ENCODE data around the gene FOXE3.

FOXE3 gene

DNA sequence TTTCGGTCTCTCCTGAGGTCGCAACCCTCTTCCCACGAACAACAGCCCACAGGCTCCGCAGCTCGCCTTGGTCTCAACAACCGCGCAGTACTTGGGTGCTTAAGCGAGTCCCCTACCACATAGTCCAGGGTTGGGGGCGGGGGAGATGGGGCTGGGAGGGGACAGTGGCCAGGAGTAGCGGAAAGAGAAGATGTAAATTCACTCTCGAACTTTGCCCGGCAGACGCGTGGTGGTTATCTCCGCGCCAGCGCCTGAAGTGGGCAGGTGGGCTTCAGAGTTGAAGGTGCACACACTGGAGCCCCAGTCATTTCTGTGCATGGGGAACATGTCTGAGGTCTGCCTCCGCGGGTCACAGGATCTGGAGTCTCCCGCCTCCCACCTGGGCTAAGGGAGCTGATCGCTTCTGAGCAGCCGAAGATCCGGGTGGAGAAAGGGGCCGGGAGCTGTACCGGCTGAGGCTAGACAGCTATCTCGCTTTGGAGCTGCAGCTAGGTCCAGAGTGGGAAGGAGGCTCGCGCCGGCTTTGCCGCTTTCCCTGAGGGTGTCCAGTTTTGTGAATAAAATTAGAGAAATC, 17.5 kb downstream of the FOXE3 start:
- no peaks in the 10 kb centered on the region for H3K9me3 ChIP-seq (ENCODE audit: control insufficient read depth in 2 of 2, low read length in 2 of 2)
- H3K27me3 ChIP-seq (ENCODE audit: control insufficient read depth in 2 of 2, insufficient read depth in 2 of 2, low read length in 2 of 2), result peaks cover 0 to 10% of the 10 kb centered on the region in 2 donors
- H3K4me1 ChIP-seq (ENCODE audit: control insufficient read depth in 2 of 2, insufficient read depth in 2 of 2, low read length in 2 of 2), result peaks cover 33 to 38% of the 10 kb centered on the region in 2 donors
- peak overlapping the region; percentile 52 to 94 for H3K9ac ChIP-seq (ENCODE audit: low read depth in 1 of 2, low read length in 2 of 2)
- peak overlapping the region; percentile 86 to 87 for H3K4me3 ChIP-seq (ENCODE audit: low read length in 2 of 2)
- H3K27ac ChIP-seq (ENCODE audit: low read depth in 2 of 2, low read length in 2 of 2), result peak overlapping the region; percentile 78
- peaks cover 0 to 6% of the 10 kb centered on the region in 2 donors for H3K36me3 ChIP-seq (ENCODE audit: control insufficient read depth in 2 of 2, insufficient read depth in 2 of 2, low read length in 2 of 2)

DNA sequence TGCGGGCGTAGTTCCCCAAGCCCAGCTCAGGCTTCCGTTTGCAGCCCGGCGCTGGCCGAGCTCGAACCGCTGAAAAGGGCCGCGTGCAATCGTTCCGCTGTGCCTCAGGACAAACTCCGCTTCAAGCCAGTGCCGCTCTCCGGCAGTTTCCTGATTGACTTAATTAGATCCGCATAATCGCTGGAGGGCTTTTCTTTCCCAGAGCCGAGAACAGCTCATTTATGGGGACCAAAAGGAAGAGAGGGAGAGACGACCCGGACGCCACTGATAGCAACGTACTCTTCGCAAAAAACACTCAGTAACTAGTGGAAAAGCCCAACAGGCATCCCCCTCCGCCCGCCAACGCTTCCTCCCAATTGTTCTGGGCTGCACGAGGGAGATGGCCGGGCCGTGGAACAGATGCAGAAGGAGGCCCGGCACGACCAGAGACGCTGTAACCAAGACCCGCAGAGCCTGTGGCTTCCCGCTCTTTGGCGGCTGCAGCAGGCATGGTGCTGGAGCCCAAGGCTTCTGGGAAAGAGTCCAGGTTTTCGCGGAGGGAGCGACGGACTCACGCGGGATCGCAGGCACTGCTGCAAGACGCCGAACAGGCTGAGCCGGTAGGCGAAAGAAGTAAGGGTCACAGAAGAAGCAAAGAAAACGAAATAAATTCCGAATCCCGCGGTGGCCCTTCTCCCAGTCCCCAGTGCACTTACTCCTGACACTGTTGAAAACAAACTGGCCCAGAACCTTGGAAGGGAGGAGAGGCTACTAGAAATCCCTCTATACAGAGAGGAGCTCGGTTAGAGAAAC, 18.2 kb downstream of the FOXE3 start:
- H3K4me3 ChIP-seq (ENCODE audit: low read length in 2 of 2), result peak overlapping the region; percentile 86 to 87
- H3K9me3 ChIP-seq (ENCODE audit: control insufficient read depth in 2 of 2, low read length in 2 of 2), result no peaks in the 10 kb centered on the region
- H3K9ac ChIP-seq (ENCODE audit: low read depth in 1 of 2, low read length in 2 of 2), result peak overlapping the region; percentile 75 to 94
- peaks cover 0 to 10% of the 10 kb centered on the region in 2 donors for H3K27me3 ChIP-seq (ENCODE audit: control insufficient read depth in 2 of 2, insufficient read depth in 2 of 2, low read length in 2 of 2)
- H3K4me1 ChIP-seq (ENCODE audit: control insufficient read depth in 2 of 2, insufficient read depth in 2 of 2, low read length in 2 of 2), result peaks cover 33 to 38% of the 10 kb centered on the region in 2 donors
- peaks cover 0 to 6% of the 10 kb centered on the region in 2 donors for H3K36me3 ChIP-seq (ENCODE audit: control insufficient read depth in 2 of 2, insufficient read depth in 2 of 2, low read length in 2 of 2)
- peak overlapping the region; percentile 48 to 78 for H3K27ac ChIP-seq (ENCODE audit: low read depth in 2 of 2, low read length in 2 of 2)

DNA sequence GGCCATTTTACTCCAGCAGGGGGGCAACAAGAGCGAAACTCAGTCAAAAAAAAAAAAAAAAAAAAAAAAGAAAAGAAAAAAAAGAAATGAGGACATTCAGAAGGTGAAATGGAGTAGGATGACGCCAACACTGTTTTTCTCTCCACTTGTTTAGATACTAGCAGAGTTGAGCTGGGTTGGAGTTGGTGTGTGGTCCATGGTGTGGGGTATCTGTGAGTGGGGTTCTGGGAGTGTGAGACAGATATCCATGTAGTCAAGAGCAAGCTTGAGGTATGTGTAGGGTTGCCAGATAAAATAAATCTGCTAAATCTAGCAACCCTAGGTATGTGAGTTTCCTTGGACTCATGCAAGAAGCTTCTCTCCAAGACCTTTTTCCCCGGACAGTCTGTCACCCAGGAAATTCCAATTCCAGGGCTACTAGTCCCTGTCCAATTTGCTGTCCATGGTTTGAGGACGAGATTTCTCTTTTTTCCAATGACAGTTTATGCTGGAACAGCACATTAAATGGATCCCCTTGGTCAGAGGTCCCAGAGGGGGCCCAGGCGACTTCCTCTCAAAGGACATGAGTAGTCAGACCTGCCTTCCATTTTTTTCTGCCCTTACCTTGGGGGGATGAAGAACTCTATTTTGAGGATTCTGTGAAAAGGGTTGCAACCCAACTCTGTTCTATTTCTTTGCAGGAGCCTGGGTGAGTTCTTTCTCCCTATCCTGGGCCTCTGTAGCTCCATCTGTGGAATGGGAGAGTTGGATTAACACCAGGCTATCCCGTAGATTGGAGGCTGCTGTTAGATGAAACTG, 19.6 kb downstream of the FOXE3 start:
- peak overlapping the region; percentile 86 to 87 for H3K4me3 ChIP-seq (ENCODE audit: low read length in 2 of 2)
- H3K27me3 ChIP-seq (ENCODE audit: control insufficient read depth in 2 of 2, insufficient read depth in 2 of 2, low read length in 2 of 2), result peaks cover 0 to 13% of the 10 kb centered on the region in 2 donors
- H3K9me3 ChIP-seq (ENCODE audit: control insufficient read depth in 2 of 2, low read length in 2 of 2), result no peaks in the 10 kb centered on the region
- peak overlapping the region; percentile 91 to 96 for H3K27ac ChIP-seq (ENCODE audit: low read depth in 2 of 2, low read length in 2 of 2)
- peaks cover 0 to 6% of the 10 kb centered on the region in 2 donors for H3K36me3 ChIP-seq (ENCODE audit: control insufficient read depth in 2 of 2, insufficient read depth in 2 of 2, low read length in 2 of 2)
- H3K9ac ChIP-seq (ENCODE audit: low read depth in 1 of 2, low read length in 2 of 2), result peak overlapping the region; percentile 76 to 94
- H3K4me1 ChIP-seq (ENCODE audit: control insufficient read depth in 2 of 2, insufficient read depth in 2 of 2, low read length in 2 of 2), result peaks cover 33 to 38% of the 10 kb centered on the region in 2 donors

DNA sequence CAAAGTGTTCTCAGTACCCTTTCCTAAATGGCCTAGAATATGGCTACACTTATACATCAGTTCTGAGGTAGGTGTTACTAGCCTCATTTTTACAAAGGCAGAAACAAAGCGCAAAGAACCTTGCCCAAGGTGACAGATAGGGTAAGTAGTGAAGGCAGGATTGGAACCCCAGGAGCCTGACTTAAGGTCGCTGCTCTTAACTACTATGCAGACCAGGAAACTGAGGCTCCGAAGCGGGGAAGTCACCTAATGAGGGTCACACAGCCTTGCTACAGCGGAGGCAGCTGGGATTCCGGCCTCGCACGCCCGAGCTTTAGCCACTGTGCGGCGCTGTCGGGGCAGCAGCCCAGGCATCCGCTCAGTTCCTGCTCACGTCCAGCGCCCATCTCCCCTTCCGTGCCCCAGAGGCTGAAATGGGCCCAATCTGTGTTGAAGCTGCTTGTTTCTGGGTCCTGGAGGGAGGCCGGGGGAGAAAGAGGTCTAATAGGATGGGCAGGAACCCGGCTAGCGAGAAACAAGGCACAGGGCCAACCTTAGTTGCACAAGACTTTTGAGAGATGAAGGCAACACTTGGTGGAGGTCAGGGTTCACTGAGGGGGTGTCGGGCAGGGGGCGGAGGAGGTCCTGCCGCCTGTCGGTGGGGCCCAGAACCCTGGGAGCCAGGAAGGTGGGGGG, 20.4 kb downstream of the FOXE3 start:
- Histone ChIP-seq H3K27me3 (ENCODE audit: control insufficient read depth in 2 of 2, insufficient read depth in 2 of 2, low read length in 2 of 2) (peaks cover 0 to 13% of the 10 kb centered on the region in 2 donors), H3K9me3 (ENCODE audit: control insufficient read depth in 2 of 2, low read length in 2 of 2) (no peaks in the 10 kb centered on the region), H3K4me1 (ENCODE audit: control insufficient read depth in 2 of 2, insufficient read depth in 2 of 2, low read length in 2 of 2) (peaks cover 29 to 35% of the 10 kb centered on the region in 2 donors), H3K27ac (ENCODE audit: low read depth in 2 of 2, low read length in 2 of 2) (peak overlapping the region; percentile 91 to 96), H3K36me3 (ENCODE audit: control insufficient read depth in 2 of 2, insufficient read depth in 2 of 2, low read length in 2 of 2) (peaks cover 0 to 2% of the 10 kb centered on the region in 2 donors), H3K9ac (ENCODE audit: low read depth in 1 of 2, low read length in 2 of 2) (peak overlapping the region; percentile 76 to 94), H3K4me3 (ENCODE audit: low read length in 2 of 2) (peak overlapping the region; percentile 86 to 87)

DNA sequence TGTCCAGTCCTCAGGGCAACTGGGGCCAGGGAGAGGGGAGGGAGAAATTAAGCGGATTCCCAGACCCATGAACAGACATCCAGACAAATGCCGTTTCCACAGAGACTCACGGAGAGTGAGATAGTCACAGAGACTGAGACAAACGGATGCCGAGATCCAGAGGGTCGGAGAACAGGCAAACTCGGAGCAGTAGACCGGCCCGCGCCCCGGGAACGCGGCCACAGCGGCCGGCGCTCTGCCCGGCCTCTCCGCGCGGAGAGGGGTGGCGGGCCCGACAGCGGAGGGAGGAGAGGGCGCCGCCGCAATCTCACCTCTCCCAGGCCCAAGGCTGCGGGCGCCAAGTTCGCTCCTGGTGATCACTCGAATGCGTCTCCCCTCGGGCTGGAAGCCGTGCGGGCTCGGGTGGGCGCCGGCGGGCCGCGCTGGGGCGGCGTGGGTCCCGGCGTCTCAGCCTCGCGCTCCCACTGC, 20.9 kb downstream of the FOXE3 start:
- peaks cover 0 to 18% of the 10 kb centered on the region in 2 donors for H3K27me3 ChIP-seq (ENCODE audit: control insufficient read depth in 2 of 2, insufficient read depth in 2 of 2, low read length in 2 of 2)
- H3K27ac ChIP-seq (ENCODE audit: low read depth in 2 of 2, low read length in 2 of 2), result peak overlapping the region; percentile 91 to 96
- H3K36me3 ChIP-seq (ENCODE audit: control insufficient read depth in 2 of 2, insufficient read depth in 2 of 2, low read length in 2 of 2), result no peaks in the 10 kb centered on the region
- no peaks in the 10 kb centered on the region for H3K9me3 ChIP-seq (ENCODE audit: control insufficient read depth in 2 of 2, low read length in 2 of 2)
- peaks cover 24 to 29% of the 10 kb centered on the region in 2 donors for H3K4me1 ChIP-seq (ENCODE audit: control insufficient read depth in 2 of 2, insufficient read depth in 2 of 2, low read length in 2 of 2)
- peak overlapping the region; percentile 76 to 94 for H3K9ac ChIP-seq (ENCODE audit: low read depth in 1 of 2, low read length in 2 of 2)
- peak overlapping the region; percentile 86 to 87 for H3K4me3 ChIP-seq (ENCODE audit: low read length in 2 of 2)

DNA sequence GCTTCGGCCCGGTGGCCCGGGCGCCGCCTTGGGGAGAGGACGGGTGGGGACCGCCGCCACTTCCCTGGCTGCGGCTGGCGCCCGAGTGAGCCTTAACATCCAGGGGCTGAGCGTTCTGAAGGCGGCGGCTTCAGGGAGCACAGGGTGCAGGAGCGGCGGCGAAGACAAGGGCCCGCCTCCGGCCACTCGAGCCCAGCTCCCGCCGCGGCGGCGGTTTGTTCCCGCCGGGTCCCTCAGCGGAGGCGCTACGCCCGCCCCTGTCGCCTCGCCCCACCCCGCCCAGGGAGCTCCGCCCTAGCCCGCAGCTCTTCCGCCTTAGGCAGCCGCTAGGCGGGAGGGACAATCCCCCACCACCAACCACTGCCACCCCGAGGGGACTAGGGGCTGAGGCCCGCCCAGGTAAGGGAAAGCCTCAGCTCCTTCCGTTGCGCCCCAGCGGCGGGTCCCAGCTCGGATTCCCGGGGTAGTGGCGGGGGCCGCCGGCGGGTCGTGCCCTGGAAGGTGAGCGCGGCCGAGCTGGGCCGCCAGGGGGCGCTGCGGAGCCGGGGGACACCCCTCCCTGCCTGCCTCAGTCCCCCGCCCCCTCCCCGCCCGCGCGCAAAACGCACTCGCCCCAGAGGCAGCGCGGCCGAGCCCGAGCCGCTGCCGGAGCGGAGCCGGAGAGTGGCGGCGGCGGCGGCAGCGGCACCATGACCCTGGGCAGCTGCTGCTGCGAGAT, 21.5 kb downstream of the FOXE3 start, which contains the start of gene FOXD2:
Gene FOXD2 (plus strand): TSS at position 598 of the 718 bp plus-strand sequence. CDS start 92 bp downstream, at position 690.
- Histone ChIP-seq H3K36me3 (ENCODE audit: control insufficient read depth in 2 of 2, insufficient read depth in 2 of 2, low read length in 2 of 2) (no peaks in the 10 kb centered on the region), H3K27ac (ENCODE audit: low read depth in 2 of 2, low read length in 2 of 2) (peak within 1 kb of the TSS; percentile 91 to 96), H3K9me3 (ENCODE audit: control insufficient read depth in 2 of 2, low read length in 2 of 2) (no peaks in the 10 kb centered on the region), H3K27me3 (ENCODE audit: control insufficient read depth in 2 of 2, insufficient read depth in 2 of 2, low read length in 2 of 2) (peaks cover 0 to 19% of the 10 kb centered on the region in 2 donors), H3K4me1 (ENCODE audit: control insufficient read depth in 2 of 2, insufficient read depth in 2 of 2, low read length in 2 of 2) (peaks cover 20 to 26% of the 10 kb centered on the region in 2 donors), H3K9ac (ENCODE audit: low read depth in 1 of 2, low read length in 2 of 2) (peak within 1 kb of the TSS; percentile 76 to 94), H3K4me3 (ENCODE audit: low read length in 2 of 2) (peak within 1 kb of the TSS; percentile 86 to 87)

DNA sequence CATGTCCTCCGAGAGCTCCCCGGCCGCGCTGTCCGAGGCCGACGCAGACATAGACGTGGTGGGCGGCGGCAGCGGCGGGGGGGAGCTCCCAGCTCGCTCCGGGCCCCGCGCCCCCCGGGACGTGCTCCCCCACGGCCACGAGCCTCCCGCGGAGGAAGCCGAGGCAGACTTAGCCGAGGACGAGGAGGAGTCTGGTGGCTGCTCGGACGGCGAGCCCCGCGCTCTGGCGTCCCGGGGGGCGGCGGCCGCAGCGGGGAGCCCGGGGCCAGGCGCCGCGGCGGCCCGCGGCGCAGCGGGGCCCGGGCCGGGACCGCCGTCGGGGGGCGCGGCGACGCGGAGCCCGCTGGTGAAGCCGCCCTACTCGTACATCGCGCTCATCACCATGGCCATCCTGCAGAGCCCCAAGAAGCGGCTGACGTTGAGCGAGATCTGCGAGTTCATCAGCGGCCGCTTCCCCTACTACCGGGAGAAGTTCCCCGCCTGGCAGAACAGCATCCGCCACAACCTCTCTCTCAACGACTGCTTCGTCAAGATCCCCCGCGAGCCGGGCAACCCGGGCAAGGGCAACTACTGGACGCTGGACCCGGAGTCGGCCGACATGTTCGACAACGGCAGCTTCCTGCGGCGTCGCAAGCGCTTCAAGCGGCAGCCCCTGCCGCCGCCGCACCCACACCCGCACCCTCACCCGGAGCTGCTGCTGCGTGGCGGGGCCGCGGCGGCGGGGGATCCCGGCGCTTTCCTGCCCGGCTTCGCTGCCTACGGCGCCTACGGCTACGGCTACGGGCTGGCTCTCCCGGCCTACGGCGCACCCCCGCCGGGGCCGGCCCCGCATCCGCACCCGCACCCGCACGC, 22.3 kb downstream of the FOXE3 start:
- H3K27ac ChIP-seq (ENCODE audit: low read depth in 2 of 2, low read length in 2 of 2), result peak overlapping the region; percentile 91 to 96
- peaks cover 7 to 25% of the 10 kb centered on the region in 2 donors for H3K27me3 ChIP-seq (ENCODE audit: control insufficient read depth in 2 of 2, insufficient read depth in 2 of 2, low read length in 2 of 2)
- H3K4me3 ChIP-seq (ENCODE audit: low read length in 2 of 2), result peak overlapping the region; percentile 70 to 87
- H3K9ac ChIP-seq (ENCODE audit: low read depth in 1 of 2, low read length in 2 of 2), result peak overlapping the region; percentile 63 to 94
- H3K9me3 ChIP-seq (ENCODE audit: control insufficient read depth in 2 of 2, low read length in 2 of 2), result no peaks in the 10 kb centered on the region
- no peaks in the 10 kb centered on the region for H3K36me3 ChIP-seq (ENCODE audit: control insufficient read depth in 2 of 2, insufficient read depth in 2 of 2, low read length in 2 of 2)
- peaks cover 13 to 25% of the 10 kb centered on the region in 2 donors for H3K4me1 ChIP-seq (ENCODE audit: control insufficient read depth in 2 of 2, insufficient read depth in 2 of 2, low read length in 2 of 2)

DNA sequence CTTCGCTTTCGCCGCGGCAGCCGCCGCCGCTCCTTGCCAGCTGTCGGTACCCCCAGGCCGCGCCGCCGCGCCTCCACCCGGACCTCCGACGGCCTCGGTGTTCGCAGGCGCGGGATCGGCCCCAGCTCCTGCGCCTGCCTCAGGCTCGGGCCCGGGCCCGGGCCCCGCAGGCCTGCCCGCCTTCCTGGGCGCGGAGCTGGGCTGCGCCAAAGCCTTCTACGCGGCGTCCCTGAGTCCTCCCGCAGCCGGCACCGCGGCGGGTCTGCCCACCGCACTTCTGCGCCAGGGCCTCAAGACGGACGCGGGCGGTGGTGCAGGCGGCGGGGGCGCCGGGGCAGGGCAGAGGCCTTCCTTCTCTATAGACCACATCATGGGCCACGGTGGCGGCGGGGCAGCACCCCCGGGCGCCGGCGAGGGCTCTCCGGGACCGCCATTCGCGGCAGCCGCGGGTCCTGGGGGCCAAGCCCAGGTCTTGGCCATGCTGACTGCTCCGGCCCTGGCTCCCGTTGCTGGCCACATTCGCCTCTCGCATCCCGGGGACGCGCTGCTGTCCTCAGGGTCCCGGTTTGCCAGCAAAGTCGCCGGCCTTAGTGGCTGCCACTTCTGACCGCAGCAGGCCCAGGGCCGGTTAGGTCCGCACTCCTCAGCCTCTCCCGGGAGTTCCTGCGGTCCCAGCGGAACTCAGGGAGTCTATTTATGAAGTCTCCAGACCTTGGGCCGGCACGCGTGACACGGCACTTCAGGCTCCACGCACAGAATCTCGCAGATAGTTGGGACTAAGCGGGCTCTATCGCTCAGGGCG, 23.1 kb downstream of the FOXE3 start:
- Histone ChIP-seq H3K4me1 (ENCODE audit: control insufficient read depth in 2 of 2, insufficient read depth in 2 of 2, low read length in 2 of 2) (peaks cover 10 to 24% of the 10 kb centered on the region in 2 donors), H3K36me3 (ENCODE audit: control insufficient read depth in 2 of 2, insufficient read depth in 2 of 2, low read length in 2 of 2) (no peaks in the 10 kb centered on the region), H3K4me3 (ENCODE audit: low read length in 2 of 2) (peak overlapping the region; percentile 70 to 87), H3K9ac (ENCODE audit: low read depth in 1 of 2, low read length in 2 of 2) (peak overlapping the region; percentile 83 to 94), H3K27me3 (ENCODE audit: control insufficient read depth in 2 of 2, insufficient read depth in 2 of 2, low read length in 2 of 2) (peaks cover 7 to 24% of the 10 kb centered on the region in 2 donors), H3K9me3 (ENCODE audit: control insufficient read depth in 2 of 2, low read length in 2 of 2) (no peaks in the 10 kb centered on the region), H3K27ac (ENCODE audit: low read depth in 2 of 2, low read length in 2 of 2) (peak overlapping the region; percentile 91 to 96)
